Mesenchymal stem cell (in vitro differentiated cells and primary cell): ENCODE data around the gene IL10RB.

Experiments used
- DNase-seq: peaks from one replicate; pipeline ENCODE4 v3.0.0-alpha.2; 2013
- H2AFZ ChIP-seq: one replicate; pipeline ENCODE4 v1.6.1; 2013; ENCODE audit warnings: low read depth, mild to moderate bottlenecking, control low read depth, inconsistent platforms, low read length, moderate library complexity
- H2AK5ac ChIP-seq: 2 replicates; pipeline ENCODE4 v1.6.1; 2013; ENCODE audit warnings: low read length, moderate library complexity, mild to moderate bottlenecking, inconsistent platforms; ENCODE audit not compliant: severe bottlenecking
- H2BK120ac ChIP-seq: one replicate; pipeline ENCODE4 v1.6.1; 2013; ENCODE audit warnings: low read depth, mild to moderate bottlenecking, inconsistent platforms, low read length, moderate library complexity
- H2BK12ac ChIP-seq, 2 experiments: one replicate each; pipeline ENCODE4 v1.6.1; 2013; ENCODE audit warnings: inconsistent platforms in 2 of 2, low read length in 2 of 2, mild to moderate bottlenecking in 2 of 2, moderate library complexity in 2 of 2, control low read depth in 1 of 2
- H2BK15ac ChIP-seq: one replicate; pipeline ENCODE4 v1.6.1; 2013; ENCODE audit warnings: mild to moderate bottlenecking, low read depth, inconsistent platforms; ENCODE audit not compliant: poor library complexity, severe bottlenecking
- H2BK5ac ChIP-seq: 2 replicates; pipeline ENCODE4 v1.6.1; 2013; ENCODE audit warnings: low read depth, mild to moderate bottlenecking, low read length, control low read depth, inconsistent platforms; ENCODE audit not compliant: poor library complexity, severe bottlenecking
- H3K14ac ChIP-seq, 2 experiments: one replicate each; pipeline ENCODE4 v1.6.1; 2013; ENCODE audit warnings: inconsistent platforms in 2 of 2, low read length in 2 of 2, control low read depth in 1 of 2, mild to moderate bottlenecking in 1 of 2, moderate library complexity in 1 of 2
- H3K18ac ChIP-seq, 2 experiments: one replicate each; pipeline ENCODE4 v1.6.1; 2013; ENCODE audit warnings: inconsistent platforms in 2 of 2, low read length in 2 of 2, control low read depth in 1 of 2, low read depth in 1 of 2, mild to moderate bottlenecking in 1 of 2
- H3K23ac ChIP-seq, 2 experiments: one replicate each; pipeline ENCODE4 v1.6.1; 2013; ENCODE audit warnings: inconsistent platforms in 2 of 2, low read length in 2 of 2, mild to moderate bottlenecking in 2 of 2, moderate library complexity in 2 of 2, control low read depth in 1 of 2
- H3K27ac ChIP-seq: 2 replicates; pipeline ENCODE4 v1.5.1; 2013; ENCODE audit warnings: mild to moderate bottlenecking, moderate library complexity, low read length, control low read depth, inconsistent platforms; ENCODE audit not compliant: poor library complexity, severe bottlenecking
- H3K27me3 ChIP-seq, 2 experiments: 2 replicates each; pipeline versions ENCODE4 v1.6.1 to v1.7.0; 2013; ENCODE audit warnings: low read length in 2 of 2, mild to moderate bottlenecking in 2 of 2, moderate library complexity in 2 of 2, control low read depth in 1 of 2, inconsistent platforms in 1 of 2; ENCODE audit not compliant: control insufficient read depth in 1 of 2, insufficient read depth in 1 of 2
- H3K36me3 ChIP-seq, 2 experiments: 2 replicates each; pipeline versions ENCODE4 v1.6.1 to v1.7.0; 2013; ENCODE audit warnings: low read length in 2 of 2, control low read depth in 1 of 2, inconsistent platforms in 1 of 2, low read depth in 1 of 2, mild to moderate bottlenecking in 1 of 2; ENCODE audit not compliant: insufficient read depth in 2 of 2, control insufficient read depth in 1 of 2
- H3K4ac ChIP-seq, 2 experiments: one replicate each; pipeline ENCODE4 v1.6.1; 2013; ENCODE audit warnings: inconsistent platforms in 2 of 2, low read length in 2 of 2, mild to moderate bottlenecking in 2 of 2, moderate library complexity in 2 of 2, control low read depth in 1 of 2, low read depth in 1 of 2
- H3K4me1 ChIP-seq: 2 replicates; pipeline ENCODE4 v1.6.1; 2013; ENCODE audit warnings: low read depth, low read length, control low read depth; ENCODE audit not compliant: control insufficient read depth, insufficient read depth
- H3K4me2 ChIP-seq: 2 replicates; pipeline ENCODE4 v1.6.1; 2013; ENCODE audit warnings: low read length, mild to moderate bottlenecking, inconsistent platforms; ENCODE audit not compliant: poor library complexity, severe bottlenecking
- H3K4me3 ChIP-seq, 2 experiments: 2 replicates each; pipeline versions ENCODE4 v1.5.1 to v1.7.0; 2013; ENCODE audit warnings: low read length in 2 of 2, mild to moderate bottlenecking in 2 of 2, control low read depth in 1 of 2, low read depth in 1 of 2; ENCODE audit not compliant: insufficient read depth in 1 of 2
- H3K79me1 ChIP-seq: replicated peaks from 2 replicates; pipeline ENCODE4 v1.6.1; 2013; ENCODE audit warnings: mild to moderate bottlenecking, control low read depth, low read length, inconsistent platforms; ENCODE audit not compliant: poor library complexity, severe bottlenecking
- H3K9ac ChIP-seq: 2 replicates; pipeline ENCODE4 v1.7.0; 2013; ENCODE audit warnings: mild to moderate bottlenecking, low read length, moderate library complexity
- H3K9me3 ChIP-seq: 2 replicates; pipeline ENCODE4 v1.7.0; 2013; ENCODE audit warnings: mild to moderate bottlenecking, low read length; ENCODE audit not compliant: control insufficient read depth
- H4K8ac ChIP-seq: one replicate; pipeline ENCODE4 v1.6.1; 2013; ENCODE audit warnings: inconsistent platforms, mild to moderate bottlenecking, low read length, moderate library complexity
- H4K91ac ChIP-seq: one replicate; pipeline ENCODE4 v1.6.1; 2013; ENCODE audit warnings: mild to moderate bottlenecking, low read length, inconsistent platforms
- WGBS: methylation state at CpG from one replicate; pipeline ENCODE4 v1.1.7; 2013; ENCODE audit warnings: mixed read lengths; 5-methylcytosine and 5-hydroxymethylcytosine counted together

The IL10RB gene

DNA sequence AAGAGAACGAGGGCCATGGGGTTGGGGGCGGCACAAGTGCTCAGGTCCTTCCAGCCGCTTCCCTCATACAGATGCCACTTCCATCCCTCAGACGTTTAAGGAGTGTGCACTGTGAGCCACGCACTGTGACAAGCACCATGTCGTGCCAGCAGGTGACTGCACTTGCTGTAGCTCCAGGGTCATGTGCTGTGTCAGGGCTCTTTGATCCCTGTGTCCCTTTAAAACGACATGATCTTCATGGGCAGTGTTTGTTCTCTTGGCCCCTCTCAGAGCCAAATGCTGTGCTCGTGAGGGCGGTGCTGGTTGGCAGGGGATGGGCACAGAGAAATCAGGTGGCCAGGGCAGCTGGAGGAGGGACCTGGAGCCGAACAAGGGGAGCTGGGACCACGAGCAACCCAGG is 19.9 kb downstream of the IL10RB start:
- Histone ChIP-seq H2AK5ac (peak overlapping the region; percentile 23), H3K14ac (no peak overlapping the region), H3K36me3 (peaks cover 42 to 68% of the 10 kb centered on the region in 2 experiments), H3K23ac (no peak overlapping the region), H3K4me3 (no peak overlapping the region), H3K4me1 (peaks cover 17% of the 10 kb centered on the region), H4K8ac (no peak overlapping the region), H3K79me1 (no peaks in the 10 kb centered on the region), H2AFZ (no peak overlapping the region), H3K4ac (no peak overlapping the region), H2BK12ac (no peak overlapping the region), H2BK5ac (no peak overlapping the region), H3K4me2 (no peak overlapping the region), H3K18ac (no peak overlapping the region), H3K27ac (no peak overlapping the region), H3K9me3 (no peaks in the 10 kb centered on the region), H2BK15ac (no peak overlapping the region), H3K27me3 (no peaks in the 10 kb centered on the region), H3K9ac (no peak overlapping the region), H4K91ac (no peak overlapping the region), H2BK120ac (no peak overlapping the region)
- DNase-seq: no peak
- 88% methylated on average over 11 of the region's 11 CpGs for WGBS

DNA sequence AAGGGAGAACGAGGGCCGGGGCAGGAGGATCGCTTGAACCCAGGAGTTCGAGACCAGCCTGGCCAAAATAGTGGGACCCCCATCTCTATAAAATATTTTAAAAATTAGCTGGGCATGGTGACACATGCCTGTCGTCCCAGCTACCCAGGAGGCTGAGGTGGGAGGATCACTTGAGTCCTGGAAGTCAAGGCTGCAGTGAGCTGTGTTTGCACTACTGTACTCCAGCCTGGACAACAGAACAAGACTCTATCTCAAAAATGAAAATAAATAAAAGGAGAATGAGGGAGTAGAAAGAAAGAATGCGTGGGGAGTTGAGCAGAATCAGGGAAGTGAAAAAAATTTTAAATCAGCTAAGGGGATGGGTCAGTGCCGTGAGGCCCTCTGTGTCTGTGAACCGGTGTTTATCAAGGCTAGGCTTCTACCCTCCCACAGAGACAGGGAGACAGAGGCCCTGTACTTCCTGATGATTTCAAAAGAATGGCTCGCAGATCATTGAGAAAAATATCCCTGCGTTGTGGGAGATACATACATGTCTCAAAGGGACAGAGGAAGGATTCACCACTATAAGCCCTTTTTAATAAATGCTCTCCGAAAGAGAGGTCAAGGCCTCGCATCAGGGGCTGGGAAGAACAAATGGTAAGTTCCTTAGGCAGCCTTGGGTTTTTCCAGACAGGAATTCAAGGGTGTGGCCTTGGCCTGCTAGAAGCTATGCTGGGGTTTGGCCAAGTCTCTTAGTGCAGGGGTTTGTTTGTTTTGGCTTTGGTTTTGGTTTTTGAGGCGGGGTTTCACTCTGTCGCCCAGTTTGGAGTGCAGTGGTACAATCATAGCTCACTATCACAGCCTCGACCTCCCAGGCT is 20.7 kb downstream of the IL10RB start:
- H4K8ac ChIP-seq: no peak overlapping the region
- no peak overlapping the region for H2BK15ac ChIP-seq
- peaks cover 41 to 65% of the 10 kb centered on the region in 2 experiments for H3K36me3 ChIP-seq
- H3K9ac ChIP-seq: peak overlapping the region; percentile 74
- no peaks in the 10 kb centered on the region for H3K27me3 ChIP-seq
- no peak overlapping the region for H3K23ac ChIP-seq
- H3K4me2 ChIP-seq: no peak overlapping the region
- no peak overlapping the region for H2BK12ac ChIP-seq
- H3K4me1 ChIP-seq: peaks cover 17% of the 10 kb centered on the region
- H4K91ac ChIP-seq: no peak overlapping the region
- no peak overlapping the region for H2BK5ac ChIP-seq
- WGBS: 91% methylated on average over 9 of the region's 15 CpGs
- H2AFZ ChIP-seq: no peak overlapping the region
- no peak overlapping the region for H3K4me3 ChIP-seq
- peak overlapping the region; percentile 45 for H3K27ac ChIP-seq
- H2BK120ac ChIP-seq: no peak overlapping the region
- no peak overlapping the region for H3K4ac ChIP-seq
- H3K9me3 ChIP-seq: no peaks in the 10 kb centered on the region
- H2AK5ac ChIP-seq: peak overlapping the region; percentile 39
- peak; percentile 3 for DNase-seq
- no peak overlapping the region for H3K18ac ChIP-seq
- H3K79me1 ChIP-seq: no peaks in the 10 kb centered on the region
- H3K14ac ChIP-seq: no peak overlapping the region

DNA sequence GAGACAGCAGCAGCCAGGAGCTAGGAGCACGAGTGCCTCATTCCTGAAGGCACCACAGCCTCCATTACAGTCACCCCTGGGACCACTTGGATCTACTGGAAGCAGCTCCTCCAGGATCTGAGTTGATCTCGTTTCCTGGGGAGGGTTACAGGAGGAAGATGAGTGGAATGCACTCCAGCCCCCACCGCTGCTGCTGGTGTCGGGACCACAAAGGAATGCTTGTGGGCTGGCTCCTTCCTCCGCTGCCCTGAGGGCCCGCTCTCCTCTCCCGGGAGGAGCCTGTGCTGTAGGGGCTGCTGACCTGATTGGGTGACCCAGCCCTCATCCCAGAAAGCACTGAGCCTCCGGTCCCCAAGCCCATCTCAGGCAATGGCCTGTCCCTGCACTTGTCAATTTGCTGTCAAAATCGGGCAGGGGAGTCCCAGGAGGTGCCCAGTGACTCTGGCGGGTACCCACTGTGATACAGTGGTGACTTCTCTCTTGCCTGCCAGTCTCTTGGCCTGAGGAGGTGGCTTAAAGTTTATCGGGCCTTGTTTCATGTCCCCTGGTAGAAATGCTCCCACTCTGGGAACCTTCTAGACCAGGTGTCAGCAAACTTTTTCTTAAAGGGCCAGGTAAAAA is 23.1 kb downstream of the IL10RB start:
- peak overlapping the region; percentile 83 for H2AK5ac ChIP-seq
- no peaks in the 10 kb centered on the region for H3K9me3 ChIP-seq
- peak; percentile 25 for DNase-seq
- no peak overlapping the region for H2BK12ac ChIP-seq
- peak overlapping the region in 1 of 2 experiments; percentile 25 for H3K23ac ChIP-seq
- peaks cover 17% of the 10 kb centered on the region for H3K4me1 ChIP-seq
- no peak overlapping the region for H3K9ac ChIP-seq
- no peaks in the 10 kb centered on the region for H3K27me3 ChIP-seq
- H3K4me3 ChIP-seq: no peak overlapping the region
- peaks cover 46 to 67% of the 10 kb centered on the region in 2 experiments for H3K36me3 ChIP-seq
- H2BK15ac ChIP-seq: peak overlapping the region; percentile 13
- no peak overlapping the region for H4K8ac ChIP-seq
- WGBS: 74% methylated on average over 11 of the region's 11 CpGs
- H4K91ac ChIP-seq: peak overlapping the region; percentile 35
- H3K4ac ChIP-seq: no peak overlapping the region
- peak overlapping the region in 1 of 2 experiments; percentile 35 for H3K14ac ChIP-seq
- H3K27ac ChIP-seq: peak overlapping the region; percentile 33
- H2BK120ac ChIP-seq: no peak overlapping the region
- H2BK5ac ChIP-seq: no peak overlapping the region
- H3K18ac ChIP-seq: peak overlapping the region; percentile 29 to 69
- H3K79me1 ChIP-seq: no peaks in the 10 kb centered on the region
- H3K4me2 ChIP-seq: no peak overlapping the region
- H2AFZ ChIP-seq: no peak overlapping the region

DNA sequence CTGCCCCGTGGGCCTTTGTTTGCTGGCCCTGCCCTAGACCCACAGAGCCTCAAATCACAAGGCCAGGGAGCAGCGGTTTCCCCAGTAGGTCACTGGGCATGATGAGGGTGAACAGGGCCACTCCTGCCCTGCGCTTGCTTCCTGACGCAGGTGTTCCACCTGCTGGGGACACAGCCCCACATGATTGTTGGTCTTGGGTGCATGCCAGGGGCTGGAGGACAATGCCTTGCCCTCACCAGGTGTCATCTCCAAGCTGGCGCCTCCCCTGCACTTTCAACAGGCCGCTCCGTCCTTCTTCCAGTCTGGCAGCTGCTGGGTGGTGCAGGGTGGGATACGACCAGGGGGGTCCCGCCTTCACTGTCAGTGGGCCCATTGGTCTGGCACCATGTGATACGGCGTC is 24.3 kb downstream of the IL10RB start:
- peaks cover 39 to 58% of the 10 kb centered on the region in 2 experiments for H3K36me3 ChIP-seq
- H3K9me3 ChIP-seq: no peaks in the 10 kb centered on the region
- H2BK12ac ChIP-seq: no peak overlapping the region
- no peak overlapping the region for H2AK5ac ChIP-seq
- H3K23ac ChIP-seq: peak overlapping the region in 1 of 2 experiments; percentile 35
- no peaks in the 10 kb centered on the region for H3K79me1 ChIP-seq
- no peak overlapping the region for H4K91ac ChIP-seq
- H3K4me3 ChIP-seq: no peak overlapping the region
- no peak overlapping the region for H2AFZ ChIP-seq
- no peak overlapping the region for H3K18ac ChIP-seq
- no peak overlapping the region for H3K4ac ChIP-seq
- no peak overlapping the region for H3K14ac ChIP-seq
- 96% methylated on average over 11 of the region's 11 CpGs for WGBS
- peaks cover 17% of the 10 kb centered on the region for H3K4me1 ChIP-seq
- H3K4me2 ChIP-seq: no peak overlapping the region
- H2BK5ac ChIP-seq: no peak overlapping the region
- H3K27ac ChIP-seq: no peak overlapping the region
- H3K9ac ChIP-seq: no peak overlapping the region
- no peak overlapping the region for H2BK15ac ChIP-seq
- no peak overlapping the region for H4K8ac ChIP-seq
- no peak for DNase-seq
- H2BK120ac ChIP-seq: no peak overlapping the region
- H3K27me3 ChIP-seq: no peaks in the 10 kb centered on the region
